IMR-90 (cell line): ENCODE data around the gene TGM1. TPM values are rescaled to one million over a fixed set of nuclear protein-coding genes. Genes with fewer than 3 reads are reported as not detected.

ENCODE experiments used
- ATAC-seq: fragments of 200-7000 bp; cut with Tn5 transposase; 2 replicates; pipeline ENCODE4 v1.9.1; 2020; ENCODE audit warnings: low read depth, mild to moderate bottlenecking, moderate library complexity
- BruUV-seq: library from RNA; stranded (reverse); fragments of 400-500 nt; replicated peaks from 2 replicates; lab custom pipeline; 2021; lab: Mats Ljungman, UMichigan
- CTCF ChIA-PET: fragments of 300-600 bp; formaldehyde crosslinking; extraction: SDS; loops from one replicate; lab custom pipeline; 2021; ENCODE audit warnings: antibody characterized with exemption; lab: Yijun Ruan, JAX
- POLR2A ChIA-PET: fragments of 300-600 bp; sonication (Branson Sonifier 250); formaldehyde crosslinking; loops from one replicate; lab custom pipeline; 2022; ENCODE audit warnings: antibody characterized with exemption; ENCODE audit not compliant: unreplicated experiment; lab: Charles Lee
- DNase-seq: peaks from one replicate; pipeline ENCODE4 v3.0.0; 2013
- H2AFZ ChIP-seq: replicated peaks from 2 replicates; pipeline ENCODE3; 2013; ENCODE audit warnings: low read length, mild to moderate bottlenecking; ENCODE audit not compliant: poor library complexity
- H2AK5ac ChIP-seq: 2 replicates; pipeline ENCODE4 v1.6.1; 2013; ENCODE audit warnings: low read depth, low read length, inconsistent platforms
- H2AK9ac ChIP-seq: replicated peaks from 2 replicates; pipeline ENCODE3; 2013; ENCODE audit warnings: mild to moderate bottlenecking, low read depth, low read length, moderate library complexity; ENCODE audit not compliant: poor library complexity
- H2BK120ac ChIP-seq: 2 replicates; pipeline ENCODE4 v1.6.1; 2013; ENCODE audit warnings: low read depth, low read length, inconsistent platforms
- H2BK15ac ChIP-seq: 3 replicates; pipeline ENCODE4 v1.6.1; 2013; ENCODE audit warnings: low read depth, low read length, inconsistent platforms
- H2BK20ac ChIP-seq: 2 replicates; pipeline ENCODE4 v1.6.1; 2013; ENCODE audit warnings: low read depth, mild to moderate bottlenecking, inconsistent platforms, low read length, moderate library complexity
- H2BK5ac ChIP-seq: 2 replicates; pipeline ENCODE4 v1.6.1; 2013; ENCODE audit warnings: mild to moderate bottlenecking, low read depth, low read length, inconsistent platforms; ENCODE audit not compliant: poor library complexity, severe bottlenecking
- H3K14ac ChIP-seq: replicated peaks from 2 replicates; pipeline ENCODE4 v1.6.1; 2013; ENCODE audit warnings: low read depth, low read length, inconsistent platforms
- H3K18ac ChIP-seq: 2 replicates; pipeline ENCODE4 v1.6.1; 2013; ENCODE audit warnings: low read depth, low read length, control low read depth
- H3K23ac ChIP-seq: 2 replicates; pipeline ENCODE4 v1.6.1; 2013; ENCODE audit warnings: low read depth, low read length, inconsistent platforms
- H3K27ac ChIP-seq: 2 replicates; pipeline ENCODE4 v1.5.1; 2013; ENCODE audit warnings: mild to moderate bottlenecking, control low read depth, low read length; ENCODE audit not compliant: insufficient read depth
- H3K27me3 ChIP-seq: 2 replicates; pipeline ENCODE4 v1.6.1; 2013; ENCODE audit warnings: low read length; ENCODE audit not compliant: control insufficient read depth, insufficient read depth
- H3K36me3 ChIP-seq: 2 replicates; pipeline ENCODE4 v1.6.1; 2013; ENCODE audit warnings: low read length, mixed read lengths; ENCODE audit not compliant: control insufficient read depth, insufficient read depth
- H3K4ac ChIP-seq: 2 replicates; pipeline ENCODE4 v1.6.1; 2013; ENCODE audit warnings: low read depth, low read length, inconsistent platforms
- H3K4me1 ChIP-seq: 2 replicates; pipeline ENCODE4 v1.6.1; 2013; ENCODE audit warnings: low read length, mixed read lengths; ENCODE audit not compliant: control insufficient read depth, insufficient read depth
- H3K4me2 ChIP-seq: 2 replicates; pipeline ENCODE4 v1.6.1; 2013; ENCODE audit warnings: low read depth, mild to moderate bottlenecking, control low read depth, low read length, moderate library complexity
- H3K4me3 ChIP-seq: 2 replicates; pipeline ENCODE4 v1.5.1; 2013; ENCODE audit warnings: low read depth, mild to moderate bottlenecking, control low read depth, low read length, moderate library complexity; ENCODE audit not compliant: insufficient read depth
- H3K56ac ChIP-seq: 2 replicates; pipeline ENCODE4 v1.6.1; 2013; ENCODE audit warnings: low read length, inconsistent platforms; ENCODE audit not compliant: insufficient read depth; ENCODE audit errors: extremely low read depth
- H3K79me1 ChIP-seq, 2 experiments: 2 replicates each; pipeline ENCODE4 v1.6.1; 2013; ENCODE audit warnings: low read length in 2 of 2, inconsistent platforms in 1 of 2, low read depth in 1 of 2
- H3K9ac ChIP-seq: 2 replicates; pipeline ENCODE4 v1.6.1; 2013; ENCODE audit warnings: low read depth, low read length, control low read depth
- H3K9me1 ChIP-seq: 2 replicates; pipeline ENCODE4 v1.6.1; 2013; ENCODE audit warnings: low read length, inconsistent platforms; ENCODE audit not compliant: insufficient read depth
- H3K9me3 ChIP-seq: 2 replicates; pipeline ENCODE4 v1.6.1; 2013; ENCODE audit warnings: low read length; ENCODE audit not compliant: control insufficient read depth, insufficient read depth
- H4K20me1 ChIP-seq: 2 replicates; pipeline ENCODE4 v1.6.1; 2013; ENCODE audit warnings: low read length, inconsistent platforms; ENCODE audit not compliant: insufficient read depth
- H4K5ac ChIP-seq: 2 replicates; pipeline ENCODE4 v1.6.1; 2013; ENCODE audit warnings: mild to moderate bottlenecking, low read depth, low read length, control low read depth
- H4K8ac ChIP-seq, 2 experiments: 2 replicates each; pipeline ENCODE4 v1.6.1; 2013; ENCODE audit warnings: low read depth in 2 of 2, low read length in 2 of 2, control low read depth in 1 of 2, inconsistent platforms in 1 of 2
- H4K91ac ChIP-seq: 2 replicates; pipeline ENCODE4 v1.6.1; 2013; ENCODE audit warnings: low read depth, low read length, inconsistent platforms; ENCODE audit not compliant: insufficient read depth
- MAZ ChIP-seq: IDR thresholded peaks from 2 replicates; pipeline ENCODE4 v1.6.1; 2012; ENCODE audit warnings: low read depth, mild to moderate bottlenecking, low read length, improper control_type of control experiment, moderate library complexity, borderline replicate concordance
- POLR2A ChIP-seq: IDR thresholded peaks from 2 replicates; pipeline ENCODE4 v1.6.1; 2012; ENCODE audit warnings: mild to moderate bottlenecking, low read depth, low read length
- RAD21 ChIP-seq: IDR thresholded peaks from 2 replicates; pipeline ENCODE4 v1.6.1; 2012; ENCODE audit warnings: low read length, improper control_type of control experiment
- RCOR1 ChIP-seq: IDR thresholded peaks from 2 replicates; pipeline ENCODE4 v1.6.1; 2012; ENCODE audit warnings: mild to moderate bottlenecking, low read length, improper control_type of control experiment; ENCODE audit not compliant: insufficient replicate concordance
- SMC3 ChIP-seq: fragments of 150-350 bp; IDR thresholded peaks from 2 replicates; pipeline ENCODE4 v1.6.1; 2016; ENCODE audit warnings: low read depth, mild to moderate bottlenecking, antibody characterized with exemption, low read length, moderate library complexity
- WGBS, 2 experiments: methylation state at CpG; one replicate each; pipeline versions ENCODE4 v1.1.5 to v1.1.7; 2013; ENCODE audit warnings: missing lambda C conversion rate in 2 of 2; ENCODE audit not compliant: insufficient read length in 1 of 2; ENCODE audit errors: extremely low coverage in 2 of 2; 5-methylcytosine and 5-hydroxymethylcytosine counted together
- dilution Hi-C: fragments of 300-500 bp; cut with HindIII; formaldehyde crosslinking; loops from one replicate; pipeline ENCODE4 v1.14.3; 2018; ENCODE audit warnings: low sequenced_read_pairs; ENCODE audit not compliant: unreplicated experiment
- in situ Hi-C: fragments of 300-500 bp; cut with MboI; formaldehyde crosslinking; loops from 3 replicates; pipeline ENCODE4 v1.14.3; 2019; ENCODE audit warnings: low sequenced_read_pairs, inconsistent platforms, mixed read lengths
- intact Hi-C: fragments of 100-400 bp; cut with micrococcal nuclease; formaldehyde crosslinking; loops from 2 replicates; pipeline ENCODE4 v1.10.0; 2022
- polyA plus RNA-seq, 3 experiments: library from polyadenylated mRNA; depleted of rRNA; stranded (reverse); fragments of >200 nt; gene quantifications; 2 replicates each; pipeline ENCODE4 v1.2.3, GENCODE V29; 2012; ENCODE audit warnings: low replicate concordance in 1 of 3
- total RNA-seq: library from RNA; depleted of rRNA; stranded (reverse); fragments of >200 nt; gene quantifications from 2 replicates; pipeline ENCODE4 v1.2.3, GENCODE V29; 2012
- TF ChIP-seq, protein P1 (sequence below): conservative IDR thresholded peaks from 2 replicates; pipeline ENCODE4 v1.5.1; 2012; ENCODE audit warnings: mild to moderate bottlenecking, low read depth, low read length, improper control_type of control experiment

TGM1 gene
- total and polyA plus RNA-seq, 2 of the 4 experiments (the other 2 are of a cell fraction), result 0.72 to 3.3 TPM

GRCh38 chr14:24251880-24252288, 11.1 kb downstream of the TGM1 start:
- peaks cover 2% of the 10 kb centered on the region; the same call in 1 of the 2 replicates for H3K36me3 ChIP-seq
- H3K23ac ChIP-seq, result peak overlapping the region; percentile 45; the same call in 1 of the 2 replicates
- H3K9ac ChIP-seq, result no peak overlapping the region
- 86% methylated on average over 1 of the region's 1 CpG; no CpG with 5 or more reads in 1 of the 2 experiments for WGBS, 2 experiments
- BruUV-seq, result no TSS peak
- dilution Hi-C loops (no loop called here), intact Hi-C loops (no loop called here), in situ Hi-C loops (no loop called here)
- peak overlapping the region; percentile 80 for H2BK120ac ChIP-seq
- H3K18ac ChIP-seq, result peak overlapping the region; percentile 50; the same call in 1 of the 2 replicates
- no peaks in the 10 kb centered on the region for H4K20me1 ChIP-seq
- no peak overlapping the region for H3K56ac ChIP-seq
- CTCF ChIA-PET, result interaction anchor here (0.6 to 2.5 kb wide), 4 partner anchors 9 to 822 kb away, joined by 3 to 10 read pairs (median 4); partner anchors contain the start of genes RABGGTA and TINF2
- POLR2A ChIA-PET, result interaction anchor here (2.5 kb wide), 1 partner anchor 9 kb away, joined by 7 read pairs; the partner anchor contains the start of gene TINF2
- no peaks in the 10 kb centered on the region for H3K9me3 ChIP-seq
- H3K4me3 ChIP-seq, result no peak overlapping the region
- H2BK20ac ChIP-seq, result peak overlapping the region; percentile 81
- peak; percentile 84 for ATAC-seq
- peak overlapping the region; percentile 62 to 82; a peak in 3 of 4 replicates for H4K8ac ChIP-seq
- H2BK5ac ChIP-seq, result peak overlapping the region; percentile 78
- H2AFZ ChIP-seq, result peak overlapping the region; percentile 70
- peak overlapping the region; percentile 11 for H3K27ac ChIP-seq
- H3K79me1 ChIP-seq, result no peaks in the 10 kb centered on the region
- DNase-seq, result peak; percentile 67
- no peaks in the 10 kb centered on the region for H3K27me3 ChIP-seq
- peak overlapping the region; percentile 53; the same call in 1 of the 2 replicates for H4K5ac ChIP-seq
- H2AK5ac ChIP-seq, result peak overlapping the region; percentile 83
- peak overlapping the region; percentile 61 for H3K14ac ChIP-seq
- peaks cover 13% of the 10 kb centered on the region for H3K4me1 ChIP-seq
- H2AK9ac ChIP-seq, result peak overlapping the region; percentile 91
- no peak for TF ChIP-seq MAZ
- TF ChIP-seq RCOR1, result no peak
- TF ChIP-seq RAD21, result no peak
- TF ChIP-seq, protein P1, sequence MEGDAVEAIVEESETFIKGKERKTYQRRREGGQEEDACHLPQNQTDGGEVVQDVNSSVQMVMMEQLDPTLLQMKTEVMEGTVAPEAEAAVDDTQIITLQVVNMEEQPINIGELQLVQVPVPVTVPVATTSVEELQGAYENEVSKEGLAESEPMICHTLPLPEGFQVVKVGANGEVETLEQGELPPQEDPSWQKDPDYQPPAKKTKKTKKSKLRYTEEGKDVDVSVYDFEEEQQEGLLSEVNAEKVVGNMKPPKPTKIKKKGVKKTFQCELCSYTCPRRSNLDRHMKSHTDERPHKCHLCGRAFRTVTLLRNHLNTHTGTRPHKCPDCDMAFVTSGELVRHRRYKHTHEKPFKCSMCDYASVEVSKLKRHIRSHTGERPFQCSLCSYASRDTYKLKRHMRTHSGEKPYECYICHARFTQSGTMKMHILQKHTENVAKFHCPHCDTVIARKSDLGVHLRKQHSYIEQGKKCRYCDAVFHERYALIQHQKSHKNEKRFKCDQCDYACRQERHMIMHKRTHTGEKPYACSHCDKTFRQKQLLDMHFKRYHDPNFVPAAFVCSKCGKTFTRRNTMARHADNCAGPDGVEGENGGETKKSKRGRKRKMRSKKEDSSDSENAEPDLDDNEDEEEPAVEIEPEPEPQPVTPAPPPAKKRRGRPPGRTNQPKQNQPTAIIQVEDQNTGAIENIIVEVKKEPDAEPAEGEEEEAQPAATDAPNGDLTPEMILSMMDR, result 0 out of 2 replicates have a peak, but pooled peaks have one; percentile 15
- TF ChIP-seq POLR2A, result no peak
- TF ChIP-seq SMC3, result no peak
- peaks cover 25% of the 10 kb centered on the region for H3K9me1 ChIP-seq
- peak overlapping the region; percentile 7; the same call in 1 of the 2 replicates for H3K4me2 ChIP-seq
- peak overlapping the region; percentile 72; the same call in 2 of the 3 replicates for H2BK15ac ChIP-seq
- H3K4ac ChIP-seq, result peak overlapping the region; percentile 82
- peak overlapping the region; percentile 85; the same call in 1 of the 2 replicates for H4K91ac ChIP-seq
